ENCODE measurements around the gene VSTM4. TPM values are rescaled to one million over a fixed set of nuclear protein-coding genes. Genes with fewer than 3 reads are reported as not detected.

Gene VSTM4
- total RNA-seq, 4 donors from 2014 or later: 10.0 to 21.4 (median 12.6) TPM

DNA sequence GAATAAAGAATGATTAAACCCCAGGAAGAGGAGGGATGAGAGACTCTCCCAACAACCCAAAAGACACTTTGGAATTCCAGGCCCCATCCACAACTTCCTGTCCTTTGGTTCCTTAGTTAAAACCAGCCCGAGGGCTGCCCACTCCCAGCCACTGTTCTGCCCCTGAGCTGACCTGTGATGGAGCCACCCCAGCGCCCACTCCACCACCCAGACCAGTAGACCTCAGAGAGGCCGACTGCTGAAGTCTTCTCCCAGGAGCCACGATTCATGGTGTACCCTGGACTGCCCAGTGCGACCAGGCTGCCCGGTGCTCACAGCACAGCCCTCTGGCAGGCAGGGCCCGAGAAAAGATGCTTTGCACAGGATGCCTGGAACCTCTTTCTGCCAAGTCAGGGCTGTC lies 6.7 kb downstream of the VSTM4 start:
- no peak overlapping the region for H3K27ac ChIP-seq (replicated peaks in 1 of 4)
- no peak overlapping the region for H3K4me3 ChIP-seq
- no peak for TF ChIP-seq POLR2AphosphoS5 (IDR thresholded peaks at IDR 0.05)
- TF ChIP-seq EP300 (IDR thresholded peaks at IDR 0.05): no peak
- TF ChIP-seq, protein P1, sequence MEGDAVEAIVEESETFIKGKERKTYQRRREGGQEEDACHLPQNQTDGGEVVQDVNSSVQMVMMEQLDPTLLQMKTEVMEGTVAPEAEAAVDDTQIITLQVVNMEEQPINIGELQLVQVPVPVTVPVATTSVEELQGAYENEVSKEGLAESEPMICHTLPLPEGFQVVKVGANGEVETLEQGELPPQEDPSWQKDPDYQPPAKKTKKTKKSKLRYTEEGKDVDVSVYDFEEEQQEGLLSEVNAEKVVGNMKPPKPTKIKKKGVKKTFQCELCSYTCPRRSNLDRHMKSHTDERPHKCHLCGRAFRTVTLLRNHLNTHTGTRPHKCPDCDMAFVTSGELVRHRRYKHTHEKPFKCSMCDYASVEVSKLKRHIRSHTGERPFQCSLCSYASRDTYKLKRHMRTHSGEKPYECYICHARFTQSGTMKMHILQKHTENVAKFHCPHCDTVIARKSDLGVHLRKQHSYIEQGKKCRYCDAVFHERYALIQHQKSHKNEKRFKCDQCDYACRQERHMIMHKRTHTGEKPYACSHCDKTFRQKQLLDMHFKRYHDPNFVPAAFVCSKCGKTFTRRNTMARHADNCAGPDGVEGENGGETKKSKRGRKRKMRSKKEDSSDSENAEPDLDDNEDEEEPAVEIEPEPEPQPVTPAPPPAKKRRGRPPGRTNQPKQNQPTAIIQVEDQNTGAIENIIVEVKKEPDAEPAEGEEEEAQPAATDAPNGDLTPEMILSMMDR (IDR thresholded peaks at IDR 0.05): no peak
- no peak for TF ChIP-seq POLR2A (IDR thresholded peaks at IDR 0.05; ENCODE audit: low read depth)
- peaks cover 0 to 10% (median 7%) of the 10 kb centered on the region in 4 donors for H3K36me3 ChIP-seq
- no peak for DNase-seq (ENCODE audit: extremely low spot score)
- intact Hi-C loops (cut with DNase I): no loop called here
- peaks cover 63 to 82% (median 71%) of the 10 kb centered on the region in 4 donors for H3K4me1 ChIP-seq
- no peaks in the 10 kb centered on the region for H3K27me3 ChIP-seq
- no peaks in the 10 kb centered on the region for H3K9me3 ChIP-seq
- 100% methylated on average over 1 of the region's 7 CpGs for WGBS

DNA sequence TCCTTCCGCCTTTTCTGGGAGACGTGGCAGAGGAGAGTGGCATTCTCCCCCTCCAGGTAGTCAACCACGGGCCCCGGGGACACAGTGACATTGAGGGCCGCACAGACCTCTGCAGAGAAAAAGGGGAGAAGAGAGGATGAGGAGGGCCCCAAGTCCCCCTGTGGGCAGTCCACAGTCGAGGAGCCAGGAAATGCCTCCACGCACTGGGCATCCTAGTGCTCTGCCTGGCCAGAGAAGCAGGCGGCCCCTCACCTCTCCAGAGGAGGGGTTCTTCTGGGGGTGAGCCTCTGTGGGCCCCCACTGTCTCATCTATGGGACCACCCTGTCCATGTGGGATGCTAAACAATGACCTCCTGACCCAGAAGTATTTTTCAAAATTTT lies 7.4 kb downstream of the VSTM4 start:
- H3K36me3 ChIP-seq: peaks cover 0 to 10% (median 7%) of the 10 kb centered on the region in 4 donors
- DNase-seq (ENCODE audit: extremely low spot score): no peak
- no peaks in the 10 kb centered on the region for H3K27me3 ChIP-seq
- no peak overlapping the region for H3K4me3 ChIP-seq
- intact Hi-C loops (cut with DNase I): no loop called here
- 89% methylated on average over 2 of the region's 8 CpGs for WGBS
- peaks cover 63 to 76% (median 67%) of the 10 kb centered on the region in 4 donors for H3K4me1 ChIP-seq
- TF ChIP-seq POLR2AphosphoS5 (IDR thresholded peaks at IDR 0.05): no peak
- no peak for TF ChIP-seq EP300 (IDR thresholded peaks at IDR 0.05)
- TF ChIP-seq POLR2A (IDR thresholded peaks at IDR 0.05; ENCODE audit: low read depth): no peak
- TF ChIP-seq, protein P1 (IDR thresholded peaks at IDR 0.05): no peak
- no peaks in the 10 kb centered on the region for H3K9me3 ChIP-seq
- H3K27ac ChIP-seq (replicated peaks in 1 of 4): no peak overlapping the region

DNA sequence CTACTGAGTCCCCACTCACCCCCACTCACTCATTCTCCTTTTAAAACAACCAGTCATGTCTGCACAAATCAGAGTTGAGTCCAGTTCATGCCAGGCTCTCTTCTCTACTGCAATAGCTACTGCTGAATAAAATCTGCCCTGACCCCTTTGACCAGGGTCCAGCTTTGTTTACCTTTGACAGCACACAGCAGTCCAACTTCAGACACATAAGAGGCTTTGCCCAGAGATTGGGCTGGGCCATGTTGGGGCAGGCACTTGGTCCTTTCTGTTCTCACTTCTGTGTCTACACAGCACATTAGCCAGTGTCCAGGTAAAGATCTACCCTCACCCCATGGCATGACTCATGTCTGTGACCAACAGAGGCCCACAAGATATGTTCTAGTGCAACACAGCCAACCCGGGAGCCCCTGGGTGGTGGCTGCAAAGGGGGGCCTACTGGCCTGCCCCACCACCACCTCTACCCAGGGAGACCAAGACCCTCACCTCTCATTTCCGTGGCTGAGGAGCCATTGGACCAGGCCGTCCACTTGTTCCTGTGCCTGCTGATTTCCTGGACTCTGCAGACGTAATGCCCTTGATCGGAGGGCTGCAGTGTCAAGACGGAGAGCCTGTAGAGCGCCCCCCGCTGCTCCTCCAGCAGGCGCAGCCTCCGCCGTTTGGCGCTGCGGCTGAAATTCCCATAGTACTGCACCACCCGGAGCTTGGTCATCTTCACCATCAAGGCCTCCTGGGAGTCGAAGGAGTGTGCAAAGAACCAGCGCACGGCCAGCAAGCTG lies 8.0 kb downstream of the VSTM4 start:
- TF ChIP-seq POLR2AphosphoS5 (IDR thresholded peaks at IDR 0.05) (no peak), EP300 (IDR thresholded peaks at IDR 0.05) (no peak), POLR2A (IDR thresholded peaks at IDR 0.05; ENCODE audit: low read depth) (no peak)
- TF ChIP-seq, protein P1 (IDR thresholded peaks at IDR 0.05): no peak
- 98% methylated on average over 13 of the region's 17 CpGs for WGBS
- H3K4me1 ChIP-seq: peaks cover 60 to 71% (median 62%) of the 10 kb centered on the region in 4 donors

DNA sequence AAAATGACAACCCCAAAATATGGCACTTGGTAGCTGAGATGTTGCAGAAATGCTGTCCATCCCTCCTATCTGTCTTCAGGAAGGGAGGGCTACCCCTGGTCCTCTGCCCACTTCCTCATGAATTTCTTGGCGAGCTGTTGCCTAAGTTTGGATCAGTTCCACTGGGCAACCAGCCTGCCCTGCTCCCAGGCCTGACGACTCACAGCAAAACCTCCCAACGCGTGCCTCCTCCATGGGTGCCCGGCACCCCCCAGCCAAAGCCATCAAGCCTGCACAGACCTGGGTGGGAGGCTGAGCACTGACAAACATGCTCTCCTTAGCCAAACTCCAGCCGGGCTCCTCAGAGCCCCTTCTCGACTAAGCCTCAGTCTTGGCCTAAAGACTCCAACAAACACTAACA lies 8.9 kb downstream of the VSTM4 start:
- TF ChIP-seq EP300 (IDR thresholded peaks at IDR 0.05) (no peak), POLR2AphosphoS5 (IDR thresholded peaks at IDR 0.05) (no peak), POLR2A (IDR thresholded peaks at IDR 0.05; ENCODE audit: low read depth) (no peak)
- TF ChIP-seq, protein P1 (IDR thresholded peaks at IDR 0.05): no peak
- peaks cover 51 to 62% (median 58%) of the 10 kb centered on the region in 4 donors for H3K4me1 ChIP-seq
- no peaks in the 10 kb centered on the region for H3K27me3 ChIP-seq
- intact Hi-C loops (cut with DNase I): no loop called here
- no peak overlapping the region for H3K4me3 ChIP-seq
- H3K9me3 ChIP-seq: no peaks in the 10 kb centered on the region
- H3K27ac ChIP-seq (replicated peaks in 1 of 4): no peak overlapping the region
- peaks cover 0 to 10% (median 7%) of the 10 kb centered on the region in 4 donors for H3K36me3 ChIP-seq
- DNase-seq (ENCODE audit: extremely low spot score): no peak
- WGBS: 44% methylated on average over 7 of the region's 7 CpGs

More for the DNA sequence above, 8.0 kb downstream of the VSTM4 start:
- DNase-seq (ENCODE audit: extremely low spot score): no peak
- Histone ChIP-seq H3K27ac (replicated peaks in 1 of 4) (no peak overlapping the region), H3K27me3 (no peaks in the 10 kb centered on the region), H3K36me3 (peaks cover 0 to 10% (median 7%) of the 10 kb centered on the region in 4 donors), H3K9me3 (no peaks in the 10 kb centered on the region), H3K4me3 (no peak overlapping the region)
- intact Hi-C loops (cut with DNase I): no loop called here
